GM15510 (cell line): ENCODE measurements around the gene THOC2.

ENCODE experiments used
- POLR2A ChIP-seq: IDR thresholded peaks from 3 replicates; pipeline ENCODE4 v1.6.1; 2011; ENCODE audit warnings: borderline replicate concordance; ENCODE audit not compliant: insufficient read length; ENCODE audit errors: extremely low read depth

The THOC2 gene

GRCh38 chrX:123732670-123733363 is at the start of gene THOC2:
Gene THOC2, minus strand, starts transcription at chrX:123733052. Its CDS starts 30 bp downstream, at chrX:123733022.
- peak; percentile 50 for TF ChIP-seq POLR2A

GRCh38 chrX:123779908-123780396 is 47.1 kb upstream of the THOC2 start:
- no peak for TF ChIP-seq POLR2A

- TF ChIP-seq POLR2A: no peak
These were observed 40.6 kb upstream of the THOC2 start for GRCh38 chrX:123773258-123773988.

GRCh38 chrX:123771449-123772064 is 38.7 kb upstream of the THOC2 start:
- no peak for TF ChIP-seq POLR2A

GRCh38 chrX:123764967-123765871 is 32.4 kb upstream of the THOC2 start:
- peak; percentile 53 for TF ChIP-seq POLR2A

GRCh38 chrX:123756320-123756719 is 23.5 kb upstream of the THOC2 start:
- TF ChIP-seq POLR2A: no peak

- no peak for TF ChIP-seq POLR2A
These were observed 22.3 kb upstream of the THOC2 start for GRCh38 chrX:123755107-123755506.

GRCh38 chrX:123753656-123754350 is 21.0 kb upstream of the THOC2 start:
- no peak for TF ChIP-seq POLR2A

GRCh38 chrX:123749643-123750042 is 16.8 kb upstream of the THOC2 start:
- TF ChIP-seq POLR2A: no peak

GRCh38 chrX:123745511-123745910 is 12.7 kb upstream of the THOC2 start:
- TF ChIP-seq POLR2A: no peak

GRCh38 chrX:123743312-123743711 is 10.5 kb upstream of the THOC2 start:
- no peak for TF ChIP-seq POLR2A

- TF ChIP-seq POLR2A: no peak
These were observed 9.6 kb upstream of the THOC2 start for GRCh38 chrX:123742440-123742839.

GRCh38 chrX:123740536-123740935 is 7.7 kb upstream of the THOC2 start:
- no peak for TF ChIP-seq POLR2A

- no peak for TF ChIP-seq POLR2A
These were observed 7.2 kb upstream of the THOC2 start for GRCh38 chrX:123740006-123740405.
